ENCODE data around the gene LRIT3. TPM values are rescaled to one million over a fixed set of nuclear protein-coding genes. Genes with fewer than 3 reads are reported as not detected.

LRIT3 gene
- total and polyA plus RNA-seq, 2 of the 8 experiments (the other 6 are each of a cell fraction or from before 2014, with no cell fraction given): 0.11 TPM; not detected in 1

DNA sequence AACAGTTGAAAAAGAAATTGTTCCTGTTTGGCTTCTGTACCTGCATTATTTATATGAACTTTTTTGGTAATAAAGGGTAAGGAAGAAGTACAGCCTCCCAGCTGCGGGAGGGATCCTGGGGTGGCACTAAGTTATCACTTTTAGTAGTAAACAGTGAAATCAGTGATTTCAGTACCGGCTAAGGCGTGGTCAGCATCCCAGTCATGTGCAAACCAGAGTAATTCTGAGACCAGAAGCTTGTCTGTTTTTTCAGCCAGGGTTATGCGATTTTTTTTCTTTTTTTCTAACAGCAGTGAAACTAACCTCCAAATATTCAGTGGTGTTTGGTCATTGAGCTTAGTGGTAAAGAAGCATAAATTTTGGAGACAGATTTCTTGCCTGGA is 68.1 kb downstream of the LRIT3 start:
- no peak overlapping the region for H2AK5ac ChIP-seq (ENCODE audit: low read depth, low read length)
- TF ChIP-seq TAF1 (IDR thresholded peaks at IDR 0.05; ENCODE audit: low read depth, low read length) (no peak), CBX5 (IDR thresholded peaks at IDR 0.05; ENCODE audit: low read depth, low read length) (no peak), EZH2 (IDR thresholded peaks at IDR 0.05; ENCODE audit: low read depth, low read length, severe bottlenecking) (no peak), SP4 (IDR thresholded peaks at IDR 0.05; ENCODE audit: low read length) (no peak), KDM5A (IDR thresholded peaks at IDR 0.05; ENCODE audit: low read length) (no peak), SIN3A (conservative IDR thresholded peaks at IDR 0.05 in 1 of 2, IDR thresholded peaks at IDR 0.05 in 1 of 2; ENCODE audit: low read depth in 1 of 2, low read length in 2 of 2) (no peak), TBP (IDR thresholded peaks at IDR 0.05; ENCODE audit: low read depth, low read length) (no peak), RAD21 (IDR thresholded peaks at IDR 0.05 in 1 of 2, conservative IDR thresholded peaks at IDR 0.05 in 1 of 2; ENCODE audit: low read depth in 2 of 2, low read length in 2 of 2) (no peak), CREB1 (IDR thresholded peaks at IDR 0.05) (no peak), SIRT6 (IDR thresholded peaks at IDR 0.05; ENCODE audit: low read length) (no peak), ATF2 (IDR thresholded peaks at IDR 0.05; ENCODE audit: low read length) (no peak), BACH1 (IDR thresholded peaks at IDR 0.05; ENCODE audit: low read length) (no peak)
- TF ChIP-seq, protein P1, sequence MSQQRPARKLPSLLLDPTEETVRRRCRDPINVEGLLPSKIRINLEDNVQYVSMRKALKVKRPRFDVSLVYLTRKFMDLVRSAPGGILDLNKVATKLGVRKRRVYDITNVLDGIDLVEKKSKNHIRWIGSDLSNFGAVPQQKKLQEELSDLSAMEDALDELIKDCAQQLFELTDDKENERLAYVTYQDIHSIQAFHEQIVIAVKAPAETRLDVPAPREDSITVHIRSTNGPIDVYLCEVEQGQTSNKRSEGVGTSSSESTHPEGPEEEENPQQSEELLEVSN (IDR thresholded peaks at IDR 0.05): no peak

More for the DNA sequence above, 68.1 kb downstream of the LRIT3 start:
- ChIA-PET POLR2A (ENCODE audit: partially characterized antibody) (interaction anchor here (0.7 to 1.3 kb wide), 2 partner anchors 14 to 101 kb away, joined by 3 to 5 read pairs; partner anchors contain the start of gene GAR1), CTCF (ENCODE audit: partially characterized antibody) (no interaction called here)
- Histone ChIP-seq H2BK15ac (ENCODE audit: low read length) (no peak overlapping the region), H2AFZ (ENCODE audit: low read length) (no peak overlapping the region), H3K14ac (ENCODE audit: insufficient read length) (no peak overlapping the region), H4K20me1 (replicated peaks in 1 of 2; ENCODE audit: control insufficient read depth in 1 of 2, insufficient read depth in 2 of 2, low read length in 2 of 2) (no peaks in the 10 kb centered on the region), H4K5ac (ENCODE audit: insufficient read length, low read depth, low read length) (no peak overlapping the region), H3K9ac (replicated peaks in 1 of 4; ENCODE audit: extremely low read depth in 1 of 4, low read depth in 3 of 4, low read length in 3 of 4) (no peak overlapping the region), H4K8ac (ENCODE audit: extremely low read depth, insufficient read depth, low read length) (no peak overlapping the region), H2BK5ac (ENCODE audit: low read depth, low read length) (no peak overlapping the region), H2BK20ac (ENCODE audit: low read length) (no peak overlapping the region), H3K36me3 (ENCODE audit: control insufficient read depth in 2 of 4, insufficient read depth in 4 of 4, low read length in 3 of 4) (no peaks in the 10 kb centered on the region), H2BK12ac (ENCODE audit: low read depth, low read length) (no peak overlapping the region), H3K4me1 (replicated peaks in 1 of 4; ENCODE audit: control insufficient read depth in 3 of 4, insufficient read depth in 4 of 4, low read length in 3 of 4) (peaks cover 0 to 12% (median 6%) of the 10 kb centered on the region in 4 experiments; a peak in 5 of 7 replicates), H4K91ac (replicated peaks; ENCODE audit: insufficient read length, low read length) (no peak overlapping the region), H3K4me2 (ENCODE audit: insufficient read depth in 1 of 2, low read depth in 2 of 2, low read length in 2 of 2) (no peak overlapping the region), H3K23ac (ENCODE audit: insufficient read length) (no peak overlapping the region), H3K27me3 (replicated peaks in 1 of 4; ENCODE audit: control insufficient read depth in 3 of 4, extremely low read depth in 1 of 4, insufficient read depth in 3 of 4, low read length in 3 of 4) (no peaks in the 10 kb centered on the region), H3K79me1 (ENCODE audit: low read depth, low read length) (no peaks in the 10 kb centered on the region), H2BK120ac (replicated peaks; ENCODE audit: low read depth, low read length) (no peak overlapping the region), H3K23me2 (ENCODE audit: low read depth, low read length) (no peaks in the 10 kb centered on the region), H3K4me3 (ENCODE audit: extremely low read depth in 1 of 4, insufficient read depth in 2 of 4, low read depth in 3 of 4, low read length in 4 of 4) (no peak overlapping the region), H3K27ac (ENCODE audit: low read depth, low read length) (no peak overlapping the region), H3K4ac (replicated peaks; ENCODE audit: insufficient read length, low read depth, low read length) (no peak overlapping the region), H3K9me3 (ENCODE audit: insufficient read depth in 2 of 2, low read depth in 1 of 2, low read length in 1 of 2) (no peaks in the 10 kb centered on the region), H3K79me2 (ENCODE audit: control insufficient read depth in 1 of 2, insufficient read depth in 2 of 2, low read length in 2 of 2) (no peaks in the 10 kb centered on the region), H3K18ac (ENCODE audit: extremely low read depth, low read length) (no peak overlapping the region), H3K56ac (replicated peaks; ENCODE audit: insufficient read length, low read depth, low read length) (no peak overlapping the region)
- FAIRE-seq: no peak
- no peak for DNase-seq (ENCODE audit: low read depth in 1 of 2, low spot score in 2 of 2)
- WGBS, 2 experiments (ENCODE audit: extremely low coverage in 1 of 2, insufficient coverage in 1 of 2, insufficient read length in 1 of 2, insufficient replicate concordance in 2 of 2, low coverage in 1 of 2, low lambda C conversion rate in 2 of 2, missing lambda C conversion rate in 1 of 2): 92% methylated on average over 4 of the region's 4 CpGs; no CpG with 5 or more reads in 1 of the 2 experiments

All from H1 (cell line).